A375 (cell line): ENCODE data around the gene CEP164. TPM values are rescaled to one million over a fixed set of nuclear protein-coding genes. Genes with fewer than 3 reads are reported as not detected.

ENCODE experiments used
- total RNA-seq: library from RNA; depleted of rRNA; stranded (reverse); fragments of >200 nt; shearing (Covaris generic); gene quantifications from 2 replicates; pipeline ENCODE4 v1.2.3, GENCODE V29; 2014; rRNA removed

CEP164 gene
- total RNA-seq, result 57.0 and 66.1 TPM in 2 replicates

DNA sequence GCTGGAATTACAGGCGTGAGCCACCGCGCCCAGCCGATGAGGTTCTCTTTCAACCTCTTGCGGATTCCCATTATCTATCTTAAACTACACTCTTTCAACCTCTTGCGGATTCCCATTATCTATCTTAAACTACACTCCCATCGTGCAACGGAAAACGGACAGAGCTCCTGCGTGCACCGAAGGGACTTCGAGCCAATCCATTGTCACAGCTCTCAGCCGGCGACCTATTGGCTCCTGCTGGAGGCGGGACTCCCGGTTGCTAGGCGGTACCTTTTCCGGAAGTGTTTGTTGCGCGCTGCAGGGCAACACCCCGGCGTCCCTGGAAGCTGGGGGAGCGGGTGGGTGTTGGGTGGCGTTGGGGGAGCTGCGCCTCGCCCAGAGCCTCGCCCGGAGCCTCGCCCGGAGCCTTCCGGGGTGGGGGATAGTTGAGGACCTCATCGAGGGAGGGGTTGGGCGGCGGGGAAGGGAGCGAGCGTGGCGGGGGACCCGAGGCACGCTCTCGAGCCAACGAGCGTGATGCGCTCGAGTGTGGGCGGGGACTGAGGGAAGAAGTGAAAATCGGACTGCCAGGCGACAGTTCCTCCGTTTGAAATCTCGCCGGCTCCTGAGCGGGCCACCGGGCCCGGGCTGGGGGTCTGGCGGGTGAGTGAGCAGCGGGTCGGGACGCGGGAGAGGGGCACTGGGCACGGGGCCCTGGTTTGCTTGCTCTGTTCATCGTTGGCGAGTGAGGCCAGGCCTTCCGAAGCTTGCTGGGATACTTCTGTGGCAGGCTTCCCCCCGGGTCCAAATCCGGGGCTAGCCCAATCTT is at the start of gene CEP164:
Gene CEP164, plus strand, starts transcription at position 288 of the 808 bp plus-strand sequence. CDS start 10,733 bp downstream, outside the sequence.

DNA sequence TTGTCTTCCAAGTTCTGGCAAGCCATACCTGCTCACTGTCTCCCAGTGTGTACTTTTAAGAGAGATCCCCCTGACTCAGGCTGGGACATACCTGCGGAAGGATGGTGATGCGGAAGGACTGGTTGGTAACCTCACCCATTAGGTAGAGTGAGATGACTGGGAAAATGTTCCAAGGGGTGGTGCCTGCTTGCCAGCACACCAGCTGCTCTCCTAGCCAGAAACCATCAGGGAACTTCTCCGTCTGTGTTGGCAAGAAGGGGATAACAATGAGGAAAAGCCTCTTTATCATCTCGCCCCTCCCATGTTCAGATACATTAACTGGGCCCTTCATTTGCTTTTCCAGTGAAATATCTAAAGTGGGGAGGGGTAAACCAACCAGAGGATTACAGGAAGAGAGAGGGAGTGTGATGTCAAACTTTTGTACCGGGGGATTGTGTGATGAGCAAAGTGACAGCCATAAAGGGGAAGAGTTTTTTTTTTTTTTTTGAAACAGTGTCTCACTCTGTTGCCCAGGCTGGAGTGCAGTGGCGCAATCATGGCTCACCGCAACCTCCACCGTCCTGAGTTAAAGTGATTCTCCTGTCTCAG is 36.8 kb upstream of the CEP164 start, which contains the start of gene BACE1-AS:
Gene BACE1-AS, plus strand, starts transcription at position 538 of the 588 bp plus-strand sequence.

DNA sequence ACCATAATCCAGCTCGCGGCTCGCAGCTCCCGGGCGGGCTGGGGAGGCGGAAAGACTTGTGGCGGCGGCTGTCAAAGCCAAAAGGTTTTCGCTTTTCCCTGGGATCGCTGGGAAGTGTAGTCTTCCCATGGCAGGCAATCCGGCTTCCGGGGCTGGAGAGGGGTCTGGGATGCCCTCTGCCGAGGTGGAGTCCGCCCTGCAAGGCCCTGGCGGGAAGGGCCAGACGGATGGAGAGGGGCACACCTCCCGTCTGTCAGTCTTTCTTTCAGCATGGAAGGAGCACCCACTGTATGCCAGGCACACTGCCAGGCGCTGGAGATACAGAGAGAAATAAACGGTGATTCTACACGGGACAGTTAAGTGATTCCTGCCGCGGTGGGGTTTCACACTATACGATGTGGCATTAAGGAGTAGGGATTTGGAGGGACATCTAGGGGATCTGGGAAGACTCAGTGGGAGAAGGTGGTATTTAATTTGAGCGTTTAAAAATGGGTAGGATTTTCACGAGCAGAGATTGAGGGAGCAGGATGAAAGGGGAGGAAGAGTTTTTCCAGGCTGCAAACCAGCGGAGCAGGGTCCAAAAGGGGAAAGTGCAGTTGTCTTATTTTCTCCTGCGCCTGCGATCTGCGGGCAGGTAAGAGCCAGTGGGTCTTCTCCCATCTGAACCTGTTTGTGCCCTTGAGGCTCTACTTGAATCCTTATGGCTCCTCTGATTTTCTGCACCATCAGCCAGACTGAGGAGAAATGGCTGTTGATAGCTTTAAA is 11.3 kb upstream of the CEP164 start, which contains the start of gene BACE1:
Gene BACE1, minus strand, starts transcription at position 60 of the 765 bp plus-strand sequence. CDS start 461 bp downstream, outside the sequence.

Other genes starting within 250 kb of the CEP164 start
- 12.2 and 13.6 TPM in 2 replicates for gene SIK3, start 229.4 kb upstream of the CEP164 start, total RNA-seq
- 80.2 and 112 TPM in 2 replicates for gene PAFAH1B2, start 183.6 kb upstream of the CEP164 start, total RNA-seq
- 13.7 and 21.2 TPM in 2 replicates for gene SIDT2, start 149.1 kb upstream of the CEP164 start, total RNA-seq
- 4.1 and 7.0 TPM in 2 replicates for gene TAGLN, start 128.5 kb upstream of the CEP164 start, total RNA-seq
- 41.5 and 46.0 TPM in 2 replicates for gene PCSK7, start 95.8 kb upstream of the CEP164 start, total RNA-seq
- 10.9 and 12.3 TPM in 2 replicates for gene RNF214, start 95.2 kb upstream of the CEP164 start, total RNA-seq
- 3.3 and 4.1 TPM in 2 replicates for gene BACE1-AS, start 36.5 kb upstream of the CEP164 start, total RNA-seq
- gene BACE1, start 11.6 kb upstream of the CEP164 start, total RNA-seq, result 17.3 and 25.3 TPM in 2 replicates